ENCODE results near the gene IFITM5. TPM values are rescaled to one million over a fixed set of nuclear protein-coding genes. Genes with fewer than 3 reads are reported as not detected.

The IFITM5 gene
- total RNA-seq, 1 experiment from 2014 or later, result not detected

DNA sequence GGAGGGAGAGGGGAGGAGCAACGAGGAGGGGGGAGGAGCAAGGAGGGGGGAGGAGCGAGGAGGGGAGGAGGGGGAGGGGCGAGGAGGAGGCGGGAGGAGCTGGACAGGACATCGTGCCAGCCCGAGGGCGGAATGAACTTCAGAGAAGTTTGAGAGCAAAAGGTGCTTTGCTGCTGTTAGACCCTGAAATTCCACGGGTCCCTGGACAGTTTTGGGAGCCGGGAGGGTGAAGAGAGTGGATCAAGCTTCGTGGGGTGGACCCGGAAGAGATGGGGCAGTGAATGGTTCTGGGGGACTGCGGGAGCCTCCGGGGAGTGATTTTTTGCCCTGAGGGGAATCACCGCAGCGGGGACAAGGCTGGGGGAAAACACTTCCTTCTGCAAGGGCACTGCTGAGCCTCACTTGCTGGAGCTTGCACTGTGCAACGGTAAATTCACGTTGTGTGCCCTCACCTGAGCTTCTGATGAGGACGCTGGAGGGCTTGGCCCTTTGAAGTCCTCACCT lies 31.8 kb downstream of the IFITM5 start:
- no peak for DNase-seq (ENCODE audit: low spot score)

DNA sequence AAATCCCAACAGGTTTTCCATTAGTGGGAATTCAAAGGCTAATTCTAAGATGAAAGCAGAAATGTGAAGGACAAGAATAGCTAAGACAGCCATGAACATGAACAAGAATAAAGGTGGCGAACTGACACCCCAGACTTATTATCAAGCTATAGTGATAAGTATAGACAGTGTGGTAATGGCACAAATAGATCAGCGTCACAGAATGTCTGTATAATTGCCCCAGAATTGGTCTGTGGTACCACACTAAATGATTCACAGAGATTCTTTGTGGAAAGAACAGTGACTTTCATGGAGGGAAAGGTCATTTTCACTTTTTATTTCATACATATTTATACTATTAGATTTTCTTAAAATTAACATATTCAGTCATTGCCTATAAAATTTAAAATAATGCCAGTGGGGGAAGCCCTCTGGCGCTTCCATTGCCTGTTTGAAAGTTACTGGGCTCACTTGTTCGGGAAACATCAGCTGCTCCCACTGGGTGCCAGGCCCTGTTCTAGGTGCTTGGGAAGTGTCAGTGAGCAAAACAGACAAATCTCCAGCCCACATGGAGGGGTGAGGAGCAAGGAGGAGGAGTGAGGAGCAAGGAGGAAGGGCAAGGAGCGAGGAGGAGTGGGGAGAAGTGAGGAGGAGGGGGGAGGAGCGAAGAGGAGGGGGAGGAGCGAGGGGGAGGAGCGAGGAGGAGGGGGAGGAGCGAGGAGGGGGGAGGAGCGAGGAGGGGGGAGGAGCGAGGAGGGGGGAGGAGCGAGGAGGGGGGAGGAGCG lies 32.5 kb downstream of the IFITM5 start:
- DNase-seq (ENCODE audit: low spot score), result no peak

DNA sequence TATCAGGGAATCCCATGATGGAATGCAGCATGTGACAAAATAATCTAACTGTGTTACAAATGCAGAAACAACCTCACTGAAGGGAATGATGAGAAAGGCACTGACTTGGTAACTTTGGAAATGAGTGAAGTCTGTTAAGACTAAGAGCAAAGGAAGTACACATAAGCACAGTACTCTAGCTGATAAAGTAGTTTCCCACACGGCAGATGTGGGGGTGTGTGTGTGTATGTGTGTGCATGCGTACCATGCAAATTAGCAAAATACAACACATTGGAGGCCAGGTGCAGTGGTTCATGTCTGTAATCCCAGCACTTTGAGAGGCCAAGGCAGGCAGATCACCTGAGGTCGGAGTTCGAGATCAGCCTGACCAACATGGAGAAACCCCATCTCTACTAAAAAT lies 37.7 kb downstream of the IFITM5 start:
- no peak for DNase-seq (ENCODE audit: low spot score)

DNA sequence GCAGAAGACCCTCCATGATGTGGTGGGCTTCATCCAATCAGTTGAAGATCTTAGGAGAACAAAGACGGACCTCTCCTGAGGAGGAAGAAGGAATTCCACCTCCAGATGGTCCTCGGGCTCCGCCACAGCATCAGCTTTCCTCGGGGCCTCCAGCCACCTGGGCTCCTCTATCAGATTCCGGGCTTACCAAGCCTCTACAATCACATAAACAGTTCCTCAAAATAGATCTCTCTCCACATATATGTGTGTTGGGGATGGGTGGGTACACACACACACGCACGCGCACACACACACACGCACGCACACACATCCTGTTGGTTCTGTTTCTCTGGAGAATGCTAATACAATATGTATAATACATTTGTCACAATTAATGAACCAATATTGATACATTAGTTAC lies 39.9 kb downstream of the IFITM5 start:
- DNase-seq (ENCODE audit: low spot score), result no peak

DNA sequence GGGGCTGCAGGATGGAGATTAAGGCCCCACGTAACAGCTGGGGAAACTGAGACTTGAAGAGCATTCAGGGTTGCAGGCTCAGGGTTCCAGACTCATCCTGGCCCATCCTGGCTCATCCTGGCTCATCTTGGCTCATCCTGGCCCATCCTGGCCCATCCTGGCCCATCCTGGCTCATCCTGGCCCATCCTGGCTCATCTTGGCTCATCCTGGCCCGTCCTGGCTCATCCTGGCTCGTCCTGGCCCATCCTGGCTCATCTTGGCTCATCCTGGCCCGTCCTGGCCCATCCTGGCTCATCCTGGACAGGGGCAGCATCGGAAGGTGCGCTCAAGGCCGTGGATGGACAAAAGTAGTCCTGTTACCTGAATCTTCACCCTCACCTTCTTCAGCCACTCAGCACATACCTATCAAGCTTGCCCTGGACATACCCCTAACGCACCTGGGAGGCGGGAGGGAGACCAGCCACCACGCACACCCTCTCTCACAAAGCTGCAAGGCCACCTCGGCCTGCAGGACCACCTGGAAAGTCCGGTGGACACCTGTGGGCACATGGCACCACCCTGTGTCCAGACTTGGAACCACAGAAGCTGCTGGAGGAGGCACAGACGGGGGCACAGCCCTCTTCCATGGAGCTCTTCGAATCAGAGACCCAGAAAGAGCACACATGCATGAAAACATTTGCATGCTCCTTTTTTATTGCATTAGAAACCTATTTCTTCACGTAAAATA lies 41.4 kb downstream of the IFITM5 start:
- DNase-seq (ENCODE audit: low spot score), result no peak

DNA sequence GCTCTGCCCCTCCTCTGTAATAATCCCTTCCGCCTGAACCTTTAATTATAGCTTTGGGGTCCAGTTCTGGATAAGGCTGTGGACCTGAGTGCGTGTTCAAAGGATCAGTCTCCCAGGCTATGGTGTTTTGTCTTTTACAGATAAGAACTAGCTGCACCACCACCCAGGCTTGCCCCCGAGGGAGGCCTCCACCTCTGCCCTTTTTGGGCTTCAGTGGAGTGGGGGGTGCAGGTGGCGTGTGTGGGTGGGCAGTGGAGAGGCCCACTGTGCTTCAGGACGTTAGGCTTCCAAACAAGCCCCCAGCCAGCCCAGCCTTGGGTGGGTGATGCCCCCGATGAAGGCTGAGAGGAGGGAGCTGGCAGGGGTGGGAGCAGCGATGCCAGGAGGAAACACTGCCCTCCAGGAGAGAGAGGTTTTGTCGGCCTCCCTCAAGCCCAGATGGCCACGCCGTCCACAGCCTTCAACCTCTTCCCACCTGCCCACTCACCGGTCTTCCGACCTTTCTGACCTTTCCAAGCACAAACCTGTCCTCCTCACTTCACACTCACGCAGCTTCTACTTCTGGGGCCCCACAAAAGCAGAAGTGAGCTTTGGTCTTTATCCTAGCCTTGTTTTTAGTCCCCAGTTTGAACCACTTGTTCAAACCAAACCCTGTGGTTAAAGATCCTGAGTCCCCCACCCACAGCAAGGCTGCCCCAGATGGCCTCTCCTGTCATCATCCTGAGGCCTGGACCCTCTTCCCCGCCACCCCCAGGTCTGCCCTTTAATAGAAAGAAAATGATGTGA lies 42.2 kb downstream of the IFITM5 start:
- DNase-seq (ENCODE audit: low spot score), result no peak

DNA sequence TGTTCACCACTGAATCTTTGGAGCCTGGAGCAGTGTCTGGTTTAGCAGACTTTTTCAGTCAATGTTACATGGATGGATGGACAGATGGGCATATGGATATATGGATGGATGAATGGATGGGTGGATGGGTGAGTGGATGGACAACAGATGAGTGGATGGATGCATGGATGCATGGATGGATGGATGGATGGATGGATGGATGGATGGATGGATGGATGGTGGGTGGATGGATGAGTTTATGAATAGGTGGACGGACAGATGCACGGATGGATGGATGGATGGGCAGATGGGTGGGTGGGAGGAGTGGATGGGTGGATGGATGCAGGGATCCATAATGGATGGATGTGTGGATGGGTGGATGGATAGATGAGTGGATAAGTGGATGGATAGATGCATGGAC lies 43.5 kb downstream of the IFITM5 start:
- no peak for DNase-seq (ENCODE audit: low spot score)

DNA sequence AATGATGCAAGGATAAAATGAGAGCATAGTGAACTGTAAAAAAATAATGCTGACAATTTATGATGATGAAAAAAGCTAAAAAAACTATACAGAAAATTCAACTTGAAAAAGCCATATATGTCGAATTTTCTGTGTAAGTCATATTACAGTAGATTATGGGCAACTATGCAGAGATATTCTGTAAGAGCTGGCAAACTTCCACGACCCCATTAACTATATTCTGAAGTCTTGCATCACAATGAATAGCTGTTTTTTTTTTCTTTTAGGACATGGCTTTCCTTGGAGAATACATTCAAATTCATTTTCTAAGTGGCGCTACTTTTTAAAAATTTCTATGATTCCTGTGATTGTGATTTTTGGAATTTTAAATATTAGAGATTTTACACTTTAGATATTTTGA lies 44.1 kb downstream of the IFITM5 start:
- DNase-seq (ENCODE audit: low spot score), result no peak

DNA sequence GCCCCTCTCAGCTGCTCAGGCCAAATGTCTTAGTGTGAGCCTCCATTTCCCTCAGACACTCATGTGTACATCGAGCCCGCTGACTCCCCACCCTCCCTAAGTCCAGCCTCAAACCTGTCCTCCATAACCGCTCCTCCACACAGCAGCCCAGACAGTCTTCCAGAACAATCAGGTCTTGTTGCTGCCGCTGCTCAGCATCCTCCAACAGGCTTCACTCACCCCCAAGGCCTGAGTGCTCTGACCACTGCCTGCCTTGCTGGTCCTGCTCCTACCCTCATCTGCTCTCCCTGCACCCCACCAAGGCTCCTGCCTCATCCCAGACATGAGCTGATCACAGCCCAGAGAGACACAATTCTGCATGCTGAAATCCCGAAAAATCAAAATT lies 45.4 kb downstream of the IFITM5 start:
- no peak for DNase-seq (ENCODE audit: low spot score)

DNA sequence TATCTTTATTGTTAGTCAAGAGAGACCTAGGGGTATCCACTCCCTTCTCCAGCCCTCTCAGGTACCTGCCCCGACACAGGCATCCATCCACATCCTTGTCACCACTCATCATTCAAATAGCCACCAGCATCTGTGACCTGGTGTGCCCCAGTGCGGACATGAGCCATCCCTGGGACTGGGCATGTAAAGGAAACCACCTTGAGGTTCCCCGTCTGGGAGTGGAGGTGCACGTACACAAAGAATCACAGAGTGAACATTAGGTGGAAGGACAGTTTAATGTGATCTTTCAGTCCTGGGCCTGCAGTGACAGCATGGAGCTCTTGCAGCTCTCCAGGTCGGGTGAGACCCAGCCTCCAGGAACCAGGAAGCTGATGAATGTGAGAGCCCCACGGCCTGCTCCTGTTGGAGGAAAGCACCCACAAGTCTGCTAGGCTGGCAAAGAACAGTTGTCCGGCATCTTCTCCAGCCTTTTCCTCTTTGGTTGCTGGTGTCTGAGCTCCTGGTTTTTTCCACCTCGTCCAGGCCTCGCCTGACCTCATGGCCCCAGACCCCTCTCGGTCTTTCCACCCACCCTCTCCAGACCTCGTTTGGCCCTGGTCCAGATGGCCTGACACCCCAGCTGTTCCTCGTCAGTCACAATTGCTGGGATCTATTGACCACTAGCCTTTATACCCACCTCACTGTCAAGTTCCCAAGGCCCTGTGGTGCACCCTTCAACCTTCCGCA lies 46.0 kb downstream of the IFITM5 start:
- DNase-seq (ENCODE audit: low spot score), result no peak

DNA sequence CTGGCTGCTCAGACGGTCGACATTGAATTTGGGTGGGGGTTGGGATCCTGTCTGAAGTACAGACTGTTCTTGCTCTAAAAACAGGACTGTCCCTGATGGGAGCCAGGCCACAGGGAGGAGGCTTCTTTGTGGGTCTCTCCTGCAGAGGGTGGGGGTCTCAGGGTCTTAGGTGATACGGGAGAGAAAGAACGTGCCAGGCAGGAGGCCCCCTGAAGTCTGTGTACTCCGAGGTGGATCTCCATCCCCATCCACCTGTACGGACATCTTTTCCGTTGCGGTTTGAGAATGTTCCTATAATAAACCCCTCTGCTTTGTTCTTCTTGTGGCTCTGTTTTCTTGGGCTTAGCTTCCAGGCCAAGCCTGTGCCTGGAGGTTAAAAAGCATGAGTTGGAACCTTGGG lies 46.7 kb downstream of the IFITM5 start:
- DNase-seq (ENCODE audit: low spot score), result no peak

DNA sequence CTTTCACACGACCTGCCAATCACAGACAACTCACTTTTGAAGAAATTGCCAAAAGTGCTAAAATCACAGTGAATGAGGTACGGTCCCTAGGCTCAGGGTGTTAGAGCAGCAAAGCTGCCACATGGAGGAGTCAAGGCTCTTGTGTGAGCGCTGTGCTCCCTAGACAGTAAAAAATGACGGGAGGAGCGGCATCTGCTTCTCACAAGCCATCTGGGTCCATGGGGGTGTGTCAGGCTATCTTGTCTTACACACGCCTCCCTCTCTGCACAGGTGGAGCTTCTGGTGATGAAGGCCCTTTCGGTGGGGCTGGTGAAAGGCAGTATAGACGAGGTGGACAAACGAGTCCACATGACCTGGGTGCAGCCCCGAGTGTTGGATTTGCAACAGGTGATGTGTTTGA lies 47.8 kb downstream of the IFITM5 start:
- no peak for DNase-seq (ENCODE audit: low spot score)

DNA sequence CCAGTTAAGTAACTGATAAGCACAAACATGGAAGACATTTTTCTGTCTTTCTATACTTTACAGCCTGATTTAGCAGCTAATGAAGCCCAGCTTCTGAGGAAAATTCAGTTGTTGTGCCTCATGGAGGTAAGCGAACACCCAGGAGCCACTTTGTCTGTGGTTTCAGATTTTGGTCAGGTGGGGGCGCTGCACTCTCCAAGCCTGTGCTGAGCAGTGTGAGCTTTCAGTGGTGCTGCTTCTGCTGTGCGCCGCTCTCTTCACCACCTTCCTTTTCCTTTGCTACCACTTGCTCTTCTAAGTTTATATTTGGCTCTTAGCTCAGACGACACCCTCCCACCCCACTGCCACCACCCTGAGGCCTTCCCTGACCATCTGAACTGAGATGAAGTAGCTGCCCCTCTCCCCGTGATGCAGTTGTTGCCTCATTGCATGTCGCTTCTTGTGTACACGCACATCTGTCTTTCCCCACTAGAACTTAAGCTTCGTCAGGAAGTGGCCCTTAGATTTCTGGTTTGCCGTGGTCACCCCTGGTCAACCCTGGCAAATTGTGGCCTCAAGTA lies 48.5 kb downstream of the IFITM5 start:
- peak; percentile 38 for DNase-seq (ENCODE audit: low spot score)

DNA sequence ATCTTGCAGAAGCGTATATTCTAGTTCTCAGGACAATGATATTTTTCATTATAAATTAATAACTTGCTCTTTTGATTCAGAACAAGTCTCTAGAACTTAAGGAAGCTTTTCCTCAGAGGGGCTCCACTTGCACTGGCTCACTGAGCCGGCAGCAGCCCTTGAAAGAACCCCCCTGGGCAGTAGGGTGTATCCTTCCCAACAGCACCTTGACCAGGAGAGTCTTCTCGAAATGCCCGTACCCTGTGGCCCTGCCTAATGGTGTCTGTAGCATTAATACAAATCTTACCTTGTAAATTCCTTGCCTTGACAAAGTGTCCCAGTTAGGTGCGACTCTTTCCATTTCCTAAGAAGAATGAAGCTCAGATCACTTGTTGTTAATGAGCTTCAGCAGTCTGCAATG lies 49.1 kb downstream of the IFITM5 start:
- no peak for DNase-seq (ENCODE audit: low spot score)

DNA sequence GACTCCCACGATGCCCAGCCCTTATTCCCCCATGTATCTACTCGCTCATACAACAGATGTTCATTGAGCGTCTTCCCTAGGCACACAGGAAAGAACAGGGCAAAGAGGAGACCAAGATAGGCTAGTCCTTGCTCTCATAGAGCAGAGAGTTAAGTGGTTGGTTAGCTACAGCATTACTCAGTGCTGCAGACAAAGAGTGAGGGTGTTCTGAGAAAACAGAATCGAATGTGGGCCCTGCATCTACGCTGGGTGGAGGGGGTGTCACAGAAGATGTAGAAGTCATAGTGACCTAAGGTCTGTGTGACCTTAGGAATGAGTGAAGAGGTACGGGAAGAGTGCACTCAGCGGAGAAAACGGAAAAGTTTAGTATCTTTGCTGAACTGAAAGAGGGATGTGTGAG lies 50.3 kb downstream of the IFITM5 start:
- no peak for DNase-seq (ENCODE audit: low spot score)

Other genes with a start within 250 kb of the IFITM5 start
- not detected in 2 replicates for gene SCGB1C1, start 106.4 kb downstream of the IFITM5 start, total RNA-seq (2014; rRNA removed; shearing (Covaris generic))
- gene BET1L, start 92.1 kb downstream of the IFITM5 start, total RNA-seq (2014; rRNA removed; shearing (Covaris generic)), result 30.3 and 30.7 TPM in 2 replicates
- 138 and 139 TPM in 2 replicates for gene RIC8A, start 91.8 kb downstream of the IFITM5 start, total RNA-seq (2014; rRNA removed; shearing (Covaris generic))
- 6.4 and 12.3 TPM in 2 replicates for gene SIRT3, start 63.2 kb downstream of the IFITM5 start, total RNA-seq (2014; rRNA removed; shearing (Covaris generic))
- gene PSMD13, start 62.5 kb downstream of the IFITM5 start, total RNA-seq (2014; rRNA removed; shearing (Covaris generic)), result 248 and 295 TPM in 2 replicates
- not detected in 2 replicates for gene NLRP6, start 21.1 kb downstream of the IFITM5 start, total RNA-seq (2014; rRNA removed; shearing (Covaris generic))
- gene PGGHG, start 10.4 kb downstream of the IFITM5 start, total RNA-seq (2014; rRNA removed; shearing (Covaris generic)), result 2.2 and 2.4 TPM in 2 replicates
- 21.9 and 30.7 TPM in 2 replicates for gene IFITM2, start 8.3 kb upstream of the IFITM5 start, total RNA-seq (2014; rRNA removed; shearing (Covaris generic))
- 179 TPM in 2 replicates for gene IFITM1, start 14.5 kb upstream of the IFITM5 start, total RNA-seq (2014; rRNA removed; shearing (Covaris generic))
- 183 and 240 TPM in 2 replicates for gene IFITM3, start 21.3 kb upstream of the IFITM5 start, total RNA-seq (2014; rRNA removed; shearing (Covaris generic))
- 6.5 and 11.1 TPM in 2 replicates for gene B4GALNT4, start 70.0 kb upstream of the IFITM5 start, total RNA-seq (2014; rRNA removed; shearing (Covaris generic))
- gene PKP3, start 94.7 kb upstream of the IFITM5 start, total RNA-seq (2014; rRNA removed; shearing (Covaris generic)), result 2.4 and 3.0 TPM in 2 replicates
- 1.9 TPM in 1 of 2 replicates, not detected in the other for gene SIGIRR, start 115.5 kb upstream of the IFITM5 start, total RNA-seq (2014; rRNA removed; shearing (Covaris generic))
- gene ANO9, start 142.5 kb upstream of the IFITM5 start, total RNA-seq (2014; rRNA removed; shearing (Covaris generic)), result not detected in 2 replicates
- 15.0 and 26.7 TPM in 2 replicates for gene PTDSS2, start 150.8 kb upstream of the IFITM5 start, total RNA-seq (2014; rRNA removed; shearing (Covaris generic))
- gene RNH1, start 207.7 kb upstream of the IFITM5 start, total RNA-seq (2014; rRNA removed; shearing (Covaris generic)), result 150 and 205 TPM in 2 replicates
- 64.1 and 76.1 TPM in 2 replicates for gene HRAS, start 236.1 kb upstream of the IFITM5 start, total RNA-seq (2014; rRNA removed; shearing (Covaris generic))
- 0.18 and 0.19 TPM in 2 replicates for gene LRRC56, start 238.0 kb upstream of the IFITM5 start, total RNA-seq (2014; rRNA removed; shearing (Covaris generic))